RWPE1 (cell line): ENCODE results near the gene PRKD3.

ENCODE experiments used
- CTCF ChIA-PET: fragments of 350-600 bp; sonication (Branson Sonifier 250); formaldehyde crosslinking; extraction: SDS; loops from one replicate; lab custom pipeline; 2021; lab: Yijun Ruan, JAX
- POLR2A ChIA-PET: fragments of 400-600 bp; formaldehyde crosslinking; extraction: SDS; loops from one replicate; lab custom pipeline; 2020; ENCODE audit warnings: antibody characterized with exemption; ENCODE audit not compliant: low non-redundant PET; lab: Yijun Ruan, JAX
- DNase-seq: peaks from one replicate; pipeline ENCODE4 v3.0.0; 2012; ENCODE audit warnings: low spot score
- H3K27ac ChIP-seq: fragments of 450-650 bp; 2 replicates; pipeline ENCODE4 v1.5.1; 2017
- TF ChIP-seq, protein P1 (sequence below): fragments of 450-650 bp; conservative IDR thresholded peaks from 2 replicates; pipeline ENCODE4 v1.5.1; 2017; ENCODE audit warnings: low read depth, mild to moderate bottlenecking

The PRKD3 gene

DNA sequence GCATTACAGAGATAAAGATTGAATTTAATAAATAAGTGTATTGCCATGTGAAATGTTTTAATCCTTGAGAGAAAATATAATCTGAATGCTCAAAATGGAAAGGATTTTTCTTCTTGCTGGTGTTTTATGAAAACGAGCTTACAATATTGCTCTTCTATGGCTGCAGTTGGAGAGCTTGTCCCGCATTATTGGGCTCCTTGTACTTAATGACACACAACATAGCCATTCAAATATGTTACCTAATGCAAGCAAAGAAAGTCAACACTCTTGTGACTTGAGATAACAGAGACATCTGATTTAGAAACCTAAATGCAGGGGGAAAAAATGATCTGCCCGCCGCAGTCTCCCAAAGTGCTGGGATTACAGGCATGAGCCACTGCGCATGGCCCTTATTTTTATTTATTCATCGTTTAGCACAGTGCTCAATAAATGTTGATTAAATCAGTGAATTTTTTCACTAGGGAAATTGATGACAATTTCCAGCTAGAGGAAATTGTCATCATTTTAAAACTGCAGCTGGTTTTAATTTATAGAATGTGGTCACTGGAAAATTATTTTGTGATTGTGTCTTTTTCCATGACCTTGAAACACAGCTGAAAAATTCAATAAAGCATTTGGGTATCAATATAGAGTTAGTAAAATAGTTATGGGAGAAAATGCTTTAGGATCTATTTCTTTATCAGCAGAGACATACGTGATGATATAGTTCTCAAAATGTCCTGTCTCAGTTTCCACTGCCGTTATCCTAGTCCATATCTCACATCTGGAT, 2.4 kb upstream of the PRKD3 start:
- no peak overlapping the region for H3K27ac ChIP-seq
- ChIA-PET POLR2A (no interaction called here), CTCF (interaction anchor here (0.6 to 0.7 kb wide), 2 partner anchors 52 to 505 kb away, joined by 3 to 4 read pairs; no protein-coding TSS in a partner anchor)
- DNase-seq: no peak
- TF ChIP-seq, protein P1, sequence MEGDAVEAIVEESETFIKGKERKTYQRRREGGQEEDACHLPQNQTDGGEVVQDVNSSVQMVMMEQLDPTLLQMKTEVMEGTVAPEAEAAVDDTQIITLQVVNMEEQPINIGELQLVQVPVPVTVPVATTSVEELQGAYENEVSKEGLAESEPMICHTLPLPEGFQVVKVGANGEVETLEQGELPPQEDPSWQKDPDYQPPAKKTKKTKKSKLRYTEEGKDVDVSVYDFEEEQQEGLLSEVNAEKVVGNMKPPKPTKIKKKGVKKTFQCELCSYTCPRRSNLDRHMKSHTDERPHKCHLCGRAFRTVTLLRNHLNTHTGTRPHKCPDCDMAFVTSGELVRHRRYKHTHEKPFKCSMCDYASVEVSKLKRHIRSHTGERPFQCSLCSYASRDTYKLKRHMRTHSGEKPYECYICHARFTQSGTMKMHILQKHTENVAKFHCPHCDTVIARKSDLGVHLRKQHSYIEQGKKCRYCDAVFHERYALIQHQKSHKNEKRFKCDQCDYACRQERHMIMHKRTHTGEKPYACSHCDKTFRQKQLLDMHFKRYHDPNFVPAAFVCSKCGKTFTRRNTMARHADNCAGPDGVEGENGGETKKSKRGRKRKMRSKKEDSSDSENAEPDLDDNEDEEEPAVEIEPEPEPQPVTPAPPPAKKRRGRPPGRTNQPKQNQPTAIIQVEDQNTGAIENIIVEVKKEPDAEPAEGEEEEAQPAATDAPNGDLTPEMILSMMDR: no peak

DNA sequence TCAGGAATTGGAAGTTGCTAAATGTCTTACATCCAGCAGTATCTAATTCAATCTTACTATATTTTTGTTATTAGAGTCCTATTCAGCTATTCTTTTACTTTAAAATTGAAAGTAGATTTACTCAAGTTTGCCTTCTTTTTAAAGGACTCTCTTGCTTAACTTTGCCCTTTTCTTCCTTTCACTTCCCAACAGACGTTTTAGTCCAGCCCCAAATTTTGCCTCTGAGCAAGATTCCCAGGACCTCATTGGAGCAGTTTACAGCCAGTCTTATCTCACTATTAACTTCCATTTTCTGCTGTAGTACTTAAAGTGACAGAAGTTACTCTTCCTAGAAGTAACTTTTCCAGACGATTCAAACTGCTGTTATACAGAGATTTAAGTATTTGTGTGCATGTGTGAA, 1.7 kb upstream of the PRKD3 start:
- DNase-seq: peak; percentile 60
- ChIA-PET CTCF (interaction anchor here (0.7 kb wide), 1 partner anchor 53 kb away, joined by 3 read pairs; no protein-coding TSS in a partner anchor), POLR2A (no interaction called here)
- H3K27ac ChIP-seq: no peak overlapping the region; the same call in 1 of the 2 replicates
- TF ChIP-seq, protein P1: no peak

DNA sequence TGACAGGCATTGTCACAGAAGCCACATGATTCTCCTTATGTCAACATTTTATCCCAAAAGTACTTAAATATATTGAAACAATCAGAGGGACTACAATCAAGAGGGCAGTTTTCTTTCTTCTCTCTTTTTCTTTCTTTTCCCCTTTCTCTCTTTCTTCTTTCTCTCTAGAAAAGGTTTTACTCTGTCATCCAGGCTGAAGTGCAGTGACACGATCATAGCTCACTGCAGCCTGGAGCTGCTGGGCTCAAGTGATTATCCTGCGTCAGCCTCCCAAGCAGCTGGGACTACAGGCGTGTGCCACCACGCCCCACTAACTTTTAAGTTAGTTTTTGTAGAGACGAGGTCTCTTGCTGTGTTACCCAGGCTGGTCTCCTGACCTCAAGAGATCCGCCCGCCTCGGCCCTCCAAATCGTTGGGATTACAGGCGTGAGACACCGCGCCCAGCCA, 1.0 kb upstream of the PRKD3 start:
- TF ChIP-seq, protein P1: no peak
- POLR2A ChIA-PET: no interaction called here
- CTCF ChIA-PET: no interaction called here
- DNase-seq: no peak
- peak overlapping the region; percentile 83 for H3K27ac ChIP-seq

DNA sequence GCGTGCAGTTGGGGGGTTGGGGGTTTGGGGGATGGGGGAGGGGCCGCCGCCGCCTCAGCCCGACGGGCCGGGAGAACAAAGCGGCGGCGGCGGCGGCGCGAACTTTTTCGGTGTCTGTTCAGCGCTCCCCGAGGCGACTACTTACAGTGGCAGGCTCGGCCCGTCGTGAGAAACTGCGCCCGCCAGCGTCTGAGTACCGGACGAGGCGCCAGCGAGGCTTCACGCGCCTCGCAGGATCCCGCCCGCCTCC, 172 bp downstream of the PRKD3 start:
- ChIA-PET CTCF (no interaction called here), POLR2A (interaction anchor here (0.7 to 1.2 kb wide), 2 partner anchors 20 to 93 kb away, joined by 3 to 4 read pairs; partner anchors contain the start of genes CEBPZ and NDUFAF7)
- peak overlapping the region; percentile 83 for H3K27ac ChIP-seq
- TF ChIP-seq, protein P1: no peak
- no peak for DNase-seq

DNA sequence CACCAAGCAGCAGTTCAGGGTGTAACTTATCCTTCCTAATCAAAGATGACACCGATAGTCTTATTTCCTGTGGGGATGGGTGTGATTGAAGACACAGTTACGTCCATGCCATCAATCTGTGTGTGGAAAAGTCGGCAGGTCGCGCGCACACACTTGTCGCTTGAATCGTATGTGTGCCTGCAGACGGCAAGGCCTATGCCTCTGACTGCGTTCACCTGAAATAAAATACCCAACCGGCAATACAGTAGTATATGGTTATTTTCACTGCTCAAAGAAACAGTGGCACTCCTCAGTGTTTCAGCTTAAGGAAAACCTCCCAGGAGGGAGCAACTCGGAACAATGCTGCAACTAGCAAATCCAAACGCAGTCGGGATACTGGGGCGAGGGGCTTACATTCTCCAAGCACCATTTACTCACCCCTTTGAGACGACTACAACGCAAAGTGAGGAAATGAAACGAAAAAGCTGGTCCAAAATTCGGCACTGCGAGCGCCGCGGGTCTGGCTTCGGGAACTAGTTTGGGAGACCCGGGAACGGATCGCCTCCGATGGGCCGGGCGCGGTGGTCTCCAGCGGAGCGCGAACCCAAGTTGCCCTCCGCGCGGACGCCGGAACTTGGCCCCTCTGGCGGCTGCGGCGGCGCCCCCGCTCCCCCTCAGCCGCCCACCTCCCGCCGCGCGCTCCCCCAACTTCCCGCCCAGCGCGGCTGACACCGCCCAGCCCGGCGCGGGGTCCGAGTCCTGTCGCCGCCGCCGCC, 675 bp downstream of the PRKD3 start:
- TF ChIP-seq, protein P1: no peak
- DNase-seq: peak; percentile 23
- peak overlapping the region; percentile 83 for H3K27ac ChIP-seq
- POLR2A ChIA-PET: interaction anchor here (0.7 to 1.2 kb wide), 2 partner anchors 19 to 92 kb away, joined by 3 to 4 read pairs; partner anchors contain the start of genes CEBPZ and NDUFAF7
- CTCF ChIA-PET: no interaction called here

DNA sequence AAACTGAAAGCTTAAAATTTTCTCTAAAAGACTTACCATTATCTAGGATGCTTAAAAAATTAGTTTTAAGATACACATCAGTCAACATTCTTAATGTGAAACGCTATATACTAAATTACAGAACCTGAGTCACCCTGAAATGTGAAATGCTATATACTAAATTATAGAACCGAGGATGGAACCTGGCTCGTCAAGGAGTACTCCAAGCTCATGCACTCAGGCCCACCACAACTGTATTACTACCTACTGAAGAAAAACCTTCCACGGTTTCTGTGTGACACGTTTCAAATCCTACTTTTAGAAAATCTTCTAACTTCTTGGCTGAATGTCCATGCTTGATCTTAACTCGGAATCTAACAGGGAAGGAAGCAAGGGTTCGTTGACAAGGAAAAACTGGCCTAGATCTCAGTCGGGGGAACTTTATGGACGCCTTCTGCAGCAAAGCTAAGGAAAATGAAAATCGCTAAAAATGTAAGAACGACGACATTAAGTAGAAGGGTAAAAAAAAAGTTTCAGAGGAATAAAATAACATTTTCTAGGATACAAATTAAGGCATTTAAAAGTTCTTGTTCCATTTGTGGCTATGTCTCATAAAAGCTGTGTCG, 1.4 kb downstream of the PRKD3 start:
- ChIA-PET CTCF (no interaction called here), POLR2A (no interaction called here)
- TF ChIP-seq, protein P1: no peak
- DNase-seq: no peak
- peak overlapping the region; percentile 83 for H3K27ac ChIP-seq
